ENCODE results near the gene CALCOCO1.
"Not testable (repeated sequence)": the region's sequence is repeated elsewhere in the genome, so short reads cannot be mapped to it uniquely, and the experiment has no call there.

The CALCOCO1 gene

DNA sequence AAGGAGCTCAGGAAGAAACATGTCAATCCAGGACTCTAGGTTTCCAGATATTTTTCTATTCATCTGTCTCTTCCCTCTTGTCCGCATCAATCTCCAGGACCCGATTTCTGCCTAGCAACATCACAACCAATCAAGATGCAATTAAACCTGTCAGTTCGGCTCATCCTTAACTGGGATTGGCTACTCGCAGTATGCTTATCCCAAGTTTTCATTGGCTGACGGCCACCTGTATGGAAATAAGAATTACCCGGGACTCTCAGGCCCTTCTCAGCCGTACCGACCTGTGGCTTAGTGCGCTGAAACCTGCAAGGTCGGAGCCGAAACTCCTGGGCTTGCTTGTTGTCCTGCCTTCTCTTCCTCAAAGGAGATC is 31.0 kb downstream of the CALCOCO1 start:
- peak; percentile 75 for DNase-seq

DNA sequence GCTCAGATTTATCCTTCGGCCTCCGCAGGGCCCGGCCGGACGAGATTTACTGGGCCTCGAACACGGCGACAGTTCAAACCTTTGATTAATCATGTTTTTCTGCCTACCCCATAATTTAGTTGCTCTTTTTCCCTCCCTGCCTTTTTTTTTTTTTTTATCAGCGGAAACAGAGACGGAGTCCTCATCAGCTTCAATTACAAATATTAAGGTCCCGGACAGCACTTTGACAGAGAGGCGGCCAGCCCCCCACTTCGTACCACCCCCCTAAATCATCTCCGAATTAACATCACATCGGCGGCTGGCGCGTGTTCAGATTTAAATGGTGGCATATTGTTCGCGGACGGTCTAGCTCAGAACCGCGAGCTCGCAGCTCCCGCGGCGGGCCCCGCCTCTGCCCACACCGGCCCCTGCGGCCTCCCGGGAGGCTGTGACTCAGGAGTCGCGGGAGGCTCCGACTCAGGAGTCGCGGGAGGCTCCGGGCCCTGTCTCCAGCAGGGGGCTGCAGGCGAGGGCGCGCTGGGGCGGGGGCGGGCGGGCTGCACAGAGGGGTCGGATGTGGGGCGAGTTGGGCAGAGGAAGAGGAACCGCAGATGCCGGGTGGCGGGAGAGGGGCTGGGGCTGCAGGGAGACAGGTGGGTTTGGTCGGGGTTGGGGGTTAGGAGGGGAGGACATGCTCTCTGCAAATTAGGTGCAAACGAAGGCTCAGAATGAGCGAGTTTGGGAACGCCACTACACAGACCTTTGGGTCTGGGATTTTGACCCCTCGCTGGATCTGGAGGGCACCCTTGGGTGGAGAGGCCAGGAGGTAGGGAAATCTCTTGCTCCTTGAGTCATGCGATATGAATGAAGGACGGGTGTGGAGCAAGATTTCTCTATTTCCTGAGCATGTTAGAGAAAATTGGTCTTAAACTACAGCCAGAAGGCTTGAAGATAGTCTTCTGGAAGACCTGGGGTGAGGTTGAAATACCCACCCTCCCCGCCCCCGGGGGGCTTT is 31.8 kb downstream of the CALCOCO1 start:
- peak; percentile 73 for DNase-seq

DNA sequence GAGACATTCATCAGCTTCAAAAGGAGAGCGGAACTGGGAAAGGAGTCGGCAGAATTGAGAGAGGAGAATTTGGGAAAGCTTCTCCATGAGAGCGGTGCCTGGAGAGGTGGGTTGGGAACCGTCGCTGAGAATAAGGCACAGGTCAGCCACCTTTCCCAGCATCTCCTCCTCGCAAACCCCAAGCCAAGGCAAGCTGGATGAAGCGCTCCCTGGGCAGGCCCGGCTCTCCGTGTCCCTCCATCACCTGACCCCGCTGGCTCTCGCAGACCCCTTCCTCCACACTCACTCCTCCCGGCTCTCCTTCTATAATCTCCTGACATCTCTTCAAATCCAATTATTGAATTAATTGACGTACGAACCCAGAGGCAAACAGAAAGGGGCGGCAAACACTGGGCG is 32.5 kb downstream of the CALCOCO1 start:
- no peak for DNase-seq

DNA sequence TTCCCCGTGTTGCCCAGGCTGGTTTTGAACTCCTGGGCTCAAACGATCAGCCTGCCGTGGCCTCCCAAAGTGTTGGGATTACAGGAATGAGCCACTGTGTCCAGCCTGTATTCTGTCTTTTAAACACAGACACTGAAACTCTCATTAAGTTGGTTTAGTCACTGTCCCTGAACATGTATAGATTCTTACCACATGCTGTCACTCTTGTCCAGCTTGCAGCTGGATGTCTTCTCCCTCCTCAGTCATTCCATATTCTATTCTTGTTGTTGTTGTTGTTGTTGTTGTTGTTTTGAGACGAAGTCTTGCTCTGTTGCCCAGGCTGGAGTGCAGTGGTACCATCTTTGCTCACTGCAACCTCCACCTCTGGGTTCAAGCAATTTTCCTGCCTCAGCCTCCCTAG is 39.1 kb downstream of the CALCOCO1 start:
- DNase-seq: no peak

DNA sequence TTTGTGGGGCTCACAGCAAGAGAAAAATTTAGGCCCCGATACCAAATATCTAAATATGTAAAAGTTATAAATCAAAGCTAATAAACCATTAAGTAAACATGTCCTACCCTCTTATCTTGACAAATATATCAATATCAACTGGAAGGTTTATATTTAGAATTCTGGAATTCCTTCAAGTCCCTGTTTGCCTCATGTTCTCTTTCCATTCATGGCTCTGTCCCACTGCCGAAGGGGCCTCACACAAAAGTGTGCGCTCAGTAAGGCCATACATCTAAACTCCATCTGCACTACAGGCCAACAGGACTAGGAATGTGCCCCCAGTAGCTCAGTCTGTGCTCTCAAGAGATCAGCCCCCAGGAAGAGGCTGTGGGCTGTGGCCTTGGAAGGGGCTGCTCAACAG is 40.8 kb downstream of the CALCOCO1 start:
- DNase-seq: no peak

DNA sequence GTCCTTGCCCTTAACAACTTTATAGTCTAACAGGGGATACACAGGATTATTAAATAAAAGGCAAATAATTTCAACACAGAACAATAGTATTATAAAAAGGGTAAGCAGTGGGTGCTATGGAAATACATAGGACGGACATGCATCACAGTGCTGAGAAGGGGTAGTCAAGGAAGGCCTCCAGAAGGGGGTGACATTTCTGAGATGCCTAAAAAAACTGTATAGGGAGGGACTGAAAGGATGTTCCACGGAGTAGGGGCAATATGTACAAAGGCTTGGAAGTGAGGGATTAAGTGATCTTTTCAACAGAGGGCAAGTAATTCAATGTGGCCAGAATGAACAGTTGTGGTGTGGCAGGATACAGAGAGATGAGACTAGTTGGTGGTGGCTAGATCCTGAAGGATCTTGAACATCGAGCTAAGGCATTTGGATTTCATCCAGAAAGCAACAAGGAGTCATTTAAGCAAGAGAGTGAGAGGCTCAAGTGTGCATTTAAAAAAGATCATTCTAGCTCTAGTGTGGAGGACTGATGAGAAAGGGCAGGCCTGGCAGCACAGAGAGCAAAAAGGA is 42.5 kb downstream of the CALCOCO1 start:
- no peak for DNase-seq

DNA sequence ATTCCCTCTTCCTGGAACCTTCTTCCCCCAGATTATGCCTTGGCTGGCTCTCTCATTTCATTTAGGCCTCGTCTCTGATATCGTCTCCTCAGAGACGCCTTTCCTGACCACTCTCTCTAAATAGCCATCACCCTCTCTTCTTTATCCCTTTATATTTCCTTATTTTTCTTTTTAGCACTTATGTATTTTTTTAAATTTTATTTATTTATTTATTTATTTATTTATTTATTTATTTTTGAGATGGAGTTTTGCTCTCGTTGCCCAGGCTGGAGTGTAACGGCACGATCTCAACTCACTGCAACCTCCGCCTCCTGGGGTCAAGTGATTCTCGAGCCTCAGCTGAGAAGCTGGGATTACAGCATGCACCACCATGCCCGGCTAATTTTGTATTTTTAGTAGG is 43.3 kb downstream of the CALCOCO1 start:
- DNase-seq: no peak

DNA sequence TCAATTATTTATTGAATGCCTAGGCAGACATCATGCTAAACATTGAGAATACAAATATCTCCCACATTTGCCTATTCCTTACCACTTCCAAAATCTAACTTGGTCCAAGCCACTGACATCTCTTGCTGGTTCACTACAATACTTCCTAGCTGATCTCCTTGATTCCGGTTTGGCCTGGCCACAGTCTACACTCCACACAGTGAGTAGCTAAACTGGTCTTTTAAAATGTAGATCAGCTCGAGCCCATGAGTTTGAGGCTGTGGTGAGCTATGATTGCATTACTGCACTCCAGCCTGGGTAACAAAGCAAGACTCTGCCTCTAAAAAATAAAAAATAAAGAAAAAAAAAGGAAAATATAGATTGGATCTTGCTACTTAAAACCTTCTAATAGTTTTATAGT is 43.8 kb downstream of the CALCOCO1 start:
- DNase-seq: no peak

DNA sequence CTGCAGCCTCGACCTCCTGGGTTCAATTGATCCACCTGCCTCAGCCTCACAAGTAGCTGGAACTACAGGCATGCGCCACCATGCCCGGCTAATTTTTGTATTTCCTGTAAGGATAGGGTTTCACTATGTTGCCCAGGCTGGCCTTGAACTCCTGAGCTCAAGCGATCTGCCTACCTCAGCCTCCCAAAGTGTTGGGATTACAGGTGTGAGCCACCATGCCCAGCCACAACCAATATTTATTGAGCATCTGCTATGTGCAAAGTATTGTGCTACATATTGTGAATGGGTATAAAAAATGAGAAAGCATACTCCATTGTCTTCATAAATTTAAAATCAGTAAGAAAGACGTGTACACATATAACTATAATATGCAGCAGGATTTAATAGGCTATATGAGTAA is 47.2 kb downstream of the CALCOCO1 start:
- DNase-seq: not testable (repeated sequence)

DNA sequence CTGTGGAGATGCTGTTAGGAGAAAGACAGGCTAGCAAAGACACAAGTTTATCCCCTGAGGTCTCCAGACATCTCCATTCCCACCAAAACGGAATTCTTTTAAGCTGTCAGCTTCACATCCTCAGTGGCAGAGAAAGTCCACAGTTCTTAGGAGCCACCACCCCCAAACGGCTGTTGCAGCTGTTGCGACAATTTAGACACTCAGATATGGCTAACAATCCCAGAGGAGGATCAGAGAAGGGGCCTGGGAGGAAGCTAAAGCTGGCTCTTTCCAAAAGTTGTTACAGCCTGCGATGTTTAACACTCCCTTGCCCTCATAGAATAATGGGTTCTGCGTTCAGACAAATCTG is 49.5 kb downstream of the CALCOCO1 start:
- no peak for DNase-seq

DNA sequence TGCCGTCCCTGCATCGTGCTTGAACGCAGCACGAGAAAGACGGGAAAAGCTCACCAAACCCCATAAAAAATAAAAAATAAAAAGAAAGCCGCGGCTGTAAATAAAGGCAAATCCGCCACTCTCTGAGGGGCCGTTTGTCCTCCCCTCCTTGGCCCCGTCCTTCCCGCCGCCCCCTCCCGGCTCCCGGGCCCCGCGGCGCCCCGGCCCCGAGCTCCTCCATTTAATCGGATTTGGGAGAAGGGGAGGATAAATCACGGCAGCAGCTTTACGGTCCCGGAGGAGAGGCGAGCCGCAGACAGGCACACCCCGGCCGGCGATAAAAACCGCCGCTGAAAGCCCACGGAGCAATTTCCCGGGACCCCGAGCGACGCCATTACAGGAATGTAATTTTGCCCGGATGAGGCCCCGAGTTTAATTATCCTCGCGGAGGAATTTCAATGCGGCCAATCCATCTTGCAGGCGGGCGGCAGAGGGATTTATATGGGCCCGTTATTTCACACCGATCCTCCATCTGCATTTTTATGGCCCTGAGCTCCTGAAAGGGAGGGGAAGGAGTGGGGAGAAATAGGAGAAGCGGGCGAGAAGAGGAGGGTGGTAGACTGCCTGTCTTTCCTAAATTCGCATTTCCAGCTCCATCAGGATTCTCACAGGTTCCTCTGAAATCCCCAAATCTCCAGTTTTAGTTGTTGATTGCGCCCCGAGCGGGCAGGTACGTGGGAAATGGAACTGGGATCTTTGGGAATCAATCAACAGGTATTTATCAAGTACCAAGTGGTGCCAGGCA is 50.0 kb downstream of the CALCOCO1 start:
- peak; percentile 70 for DNase-seq

DNA sequence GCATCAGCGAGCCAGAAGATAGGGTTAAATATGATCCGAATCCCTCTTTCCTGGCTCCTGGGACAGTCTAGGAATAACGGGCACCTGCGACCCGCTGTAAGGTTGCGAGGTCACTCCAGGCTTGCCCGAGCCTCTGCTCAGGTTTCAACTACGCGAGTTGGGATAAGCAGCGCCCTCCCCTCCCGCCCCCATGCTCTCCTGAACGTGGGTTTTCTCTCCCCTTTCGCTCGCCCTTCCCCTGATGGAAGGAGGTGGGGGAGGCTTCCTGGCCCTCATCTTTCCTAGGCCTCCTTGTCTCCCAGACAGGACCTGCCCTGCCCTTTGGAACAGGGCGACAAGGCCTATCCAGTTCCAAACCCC is 50.6 kb downstream of the CALCOCO1 start:
- peak; percentile 65 for DNase-seq

DNA sequence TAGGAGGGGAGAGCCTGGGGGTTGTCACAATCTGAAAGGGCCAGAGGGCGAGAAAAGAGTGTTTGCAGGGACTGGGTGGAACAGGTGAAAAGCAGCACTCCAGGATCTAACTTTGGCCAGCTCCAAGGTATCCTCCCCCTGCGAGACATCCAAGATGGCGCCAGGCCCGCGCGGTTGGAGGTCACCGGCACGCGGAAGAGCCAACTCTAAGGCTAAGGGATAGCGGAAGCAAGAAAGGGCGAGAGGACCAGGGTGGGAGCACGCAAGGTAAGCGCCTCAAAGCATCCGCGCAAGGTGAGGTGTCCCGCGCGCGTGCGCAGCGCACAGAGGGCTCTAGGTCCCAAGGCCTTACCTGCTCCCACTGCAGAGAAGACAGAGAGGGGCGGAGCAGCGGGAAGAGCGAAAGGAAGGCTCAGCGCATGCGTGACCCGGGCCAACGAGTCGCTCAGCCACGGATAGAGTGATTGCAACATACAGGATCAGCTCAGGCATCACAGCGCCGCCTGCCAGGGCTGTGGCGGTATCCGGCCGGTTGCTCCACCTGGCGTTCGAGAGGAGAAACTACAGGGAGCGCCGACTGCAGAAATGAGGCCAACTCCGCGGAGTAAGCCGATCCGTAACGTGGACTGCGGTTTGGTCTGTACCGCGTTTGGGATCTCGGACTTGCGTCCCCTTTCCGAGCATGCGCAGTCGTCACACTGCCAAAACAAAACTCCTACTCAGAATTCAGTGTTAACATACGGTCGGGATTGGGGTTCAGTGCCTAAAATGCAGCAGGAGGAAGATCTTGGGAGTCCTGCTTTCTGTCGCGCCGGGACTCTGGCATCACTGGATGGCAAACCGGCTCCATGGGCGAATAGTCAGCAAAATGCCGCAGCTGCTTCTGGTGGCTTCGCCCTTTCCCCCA is 51.3 kb downstream of the CALCOCO1 start, which contains the start of gene ATP5MC2:
TSS of gene ATP5MC2 (minus strand) at position 383 of the 907 bp plus-strand sequence. CDS start 3,469 bp downstream, outside the sequence.
- peak; percentile 99 for DNase-seq

DNA sequence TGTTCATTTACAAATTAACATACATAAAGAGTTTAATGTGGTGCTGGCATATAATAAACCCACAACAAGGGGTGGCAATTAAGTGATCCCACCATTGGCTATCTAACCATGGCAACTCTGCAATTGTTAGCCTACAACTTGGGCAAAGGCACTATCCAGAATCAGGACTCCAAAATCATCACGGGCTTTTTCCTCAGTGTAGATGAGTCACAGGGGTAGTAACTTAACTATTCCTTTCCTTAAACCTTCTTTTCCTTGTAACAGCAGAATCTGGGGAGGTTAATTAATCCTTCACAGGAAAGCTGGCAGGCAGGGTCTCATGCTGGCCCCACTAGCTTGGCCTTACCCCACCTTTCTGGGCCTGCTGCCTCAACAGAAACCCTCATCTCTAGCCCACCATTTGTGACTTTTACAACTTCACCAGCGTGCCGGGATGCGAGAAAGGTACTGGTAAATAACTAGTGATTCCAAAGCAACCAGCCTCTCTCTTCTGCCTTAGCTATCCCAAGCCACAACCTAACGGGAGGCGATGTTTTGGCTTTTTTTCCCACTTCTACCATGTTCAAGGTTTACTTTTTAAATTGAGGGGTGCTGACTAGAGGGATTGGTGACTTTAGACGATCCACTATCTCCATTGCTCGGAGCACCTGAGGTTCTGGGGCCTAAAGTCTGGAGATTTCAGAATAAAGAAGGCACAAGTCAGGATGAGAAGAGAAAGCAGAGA is 52.1 kb downstream of the CALCOCO1 start:
- no peak for DNase-seq

DNA sequence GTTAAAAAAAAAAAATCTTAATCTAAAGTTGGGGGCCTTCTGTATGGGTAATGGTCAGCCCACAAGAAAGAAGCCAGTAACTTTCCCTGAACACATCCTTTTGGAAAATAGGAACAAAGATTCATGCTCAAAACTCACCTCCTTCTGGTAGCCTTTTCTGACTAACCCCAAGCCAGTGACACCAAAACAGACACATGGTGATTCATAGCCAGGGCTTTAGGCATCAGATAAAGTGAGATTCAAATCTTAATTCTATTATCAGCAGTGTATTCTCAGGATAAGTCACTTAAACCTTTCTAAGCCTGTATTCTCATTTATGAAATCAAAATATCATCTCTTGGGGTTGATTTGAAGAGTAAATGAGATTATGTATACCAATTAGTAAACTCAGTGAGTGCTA is 56.3 kb downstream of the CALCOCO1 start:
- no peak for DNase-seq

DNA sequence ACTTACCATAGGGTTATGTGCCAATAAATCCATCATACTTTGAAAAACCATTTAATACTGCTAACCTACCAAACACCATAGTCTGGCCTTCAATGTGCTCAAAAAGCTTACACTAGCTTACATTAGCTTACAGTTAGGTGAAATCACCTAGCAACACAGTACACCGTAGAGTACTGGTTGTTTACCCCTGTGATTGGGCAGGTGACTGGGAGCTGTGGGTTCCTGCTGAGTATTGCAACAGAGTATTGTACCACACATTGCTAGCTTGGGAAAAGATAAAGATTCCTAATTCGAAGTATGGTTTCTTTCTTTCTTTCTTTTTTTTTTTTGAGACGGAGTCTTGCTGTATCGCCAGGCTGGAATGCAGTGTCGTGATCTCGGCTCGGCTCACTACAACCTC is 56.9 kb downstream of the CALCOCO1 start:
- no peak for DNase-seq

DNA sequence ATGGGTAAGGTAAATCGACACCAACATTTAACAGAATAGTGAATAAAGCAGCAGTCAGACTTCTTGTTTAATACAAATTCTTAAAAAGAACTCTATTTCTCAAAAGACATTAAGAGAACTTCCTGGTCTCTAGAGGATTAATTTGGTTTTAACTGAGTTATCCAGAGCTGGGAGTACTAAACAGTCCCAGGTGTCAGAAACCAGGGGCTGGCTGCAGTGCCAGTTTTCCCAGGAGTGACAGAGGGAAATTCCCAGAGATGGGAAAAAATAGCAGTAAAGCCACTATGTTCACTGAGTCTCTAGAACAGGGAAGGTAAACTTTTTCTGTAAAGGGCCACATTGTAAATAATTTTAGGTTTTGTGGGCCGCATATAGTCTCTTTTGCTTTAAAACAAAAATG is 60.2 kb downstream of the CALCOCO1 start:
- DNase-seq: no peak

DNA sequence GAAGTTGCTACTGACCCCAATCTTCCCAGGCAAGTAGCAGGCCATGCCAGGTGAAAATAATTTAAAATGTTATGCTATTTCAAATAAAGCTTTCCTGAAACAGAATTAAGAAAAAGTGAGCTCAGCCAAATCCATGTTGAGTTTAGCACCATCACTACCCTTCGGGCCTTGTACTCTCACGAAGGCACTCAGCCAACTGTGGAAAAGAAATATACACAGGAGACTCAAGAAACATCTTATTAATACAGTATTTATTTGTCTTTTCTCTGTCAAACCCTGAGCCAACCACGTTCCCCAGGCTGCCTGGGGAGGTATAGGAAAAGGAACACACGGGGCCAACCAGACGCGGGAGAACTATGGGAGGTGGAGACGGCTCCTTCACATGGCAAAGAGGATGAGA is 62.3 kb downstream of the CALCOCO1 start:
- no peak for DNase-seq

DNA sequence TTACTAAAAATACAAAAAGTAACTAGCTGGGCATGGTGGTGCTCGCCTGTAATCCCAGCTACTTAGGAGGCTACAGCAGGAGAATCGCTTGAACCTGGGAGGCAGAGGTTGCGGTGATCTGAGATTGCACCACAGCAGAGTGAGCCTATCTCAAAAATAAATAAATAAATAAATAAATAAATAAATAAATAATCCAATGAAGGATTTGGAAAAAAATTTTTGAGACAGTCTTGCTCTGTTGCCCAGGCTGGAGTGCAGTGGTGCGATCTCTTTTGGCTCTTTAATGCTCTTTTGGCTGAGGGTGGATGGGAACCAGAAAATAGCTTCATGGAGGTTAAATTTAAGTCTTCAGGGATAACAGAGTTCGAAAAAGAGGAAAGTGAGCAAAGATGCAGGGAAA is 63.1 kb downstream of the CALCOCO1 start:
- DNase-seq: no peak

DNA sequence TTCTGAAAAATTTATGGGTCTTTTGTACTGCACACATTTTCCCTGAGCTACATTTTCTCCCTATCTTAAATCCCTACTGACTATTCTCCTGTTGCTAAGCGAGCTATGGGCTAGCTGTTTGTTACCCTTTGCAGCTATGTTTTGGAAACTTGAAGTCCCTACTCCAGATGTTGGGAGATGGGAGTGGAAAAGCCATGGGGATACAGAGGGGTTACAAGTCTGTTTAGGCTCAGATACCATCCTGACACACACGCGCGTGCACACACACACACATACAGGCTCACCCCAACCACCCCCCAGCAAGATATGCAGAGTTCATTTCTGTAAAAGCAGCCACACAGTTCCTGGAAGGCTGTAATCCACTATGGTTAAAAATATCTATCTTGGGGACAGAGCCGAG is 67.2 kb downstream of the CALCOCO1 start:
- no peak for DNase-seq

DNA sequence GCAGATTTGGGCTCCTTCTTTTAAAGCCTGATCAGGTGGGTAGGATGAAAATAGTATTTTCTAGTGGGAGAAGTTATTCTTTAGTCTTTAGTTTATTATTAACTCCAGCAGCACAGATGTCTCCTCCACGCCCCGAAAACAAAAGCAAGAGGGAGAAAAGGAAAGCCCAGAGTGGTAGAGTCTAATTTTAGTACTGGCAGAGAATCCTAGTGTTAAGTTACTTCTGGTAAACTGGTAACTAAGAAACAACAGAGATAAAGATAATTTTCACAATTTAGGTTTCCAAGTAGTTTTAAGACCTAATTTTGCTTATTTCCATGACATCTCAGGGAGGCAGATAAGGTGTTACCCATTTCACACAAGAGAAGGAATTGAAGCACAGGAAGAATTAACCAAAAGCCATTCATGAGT is 67.7 kb downstream of the CALCOCO1 start:
- DNase-seq: no peak

DNA sequence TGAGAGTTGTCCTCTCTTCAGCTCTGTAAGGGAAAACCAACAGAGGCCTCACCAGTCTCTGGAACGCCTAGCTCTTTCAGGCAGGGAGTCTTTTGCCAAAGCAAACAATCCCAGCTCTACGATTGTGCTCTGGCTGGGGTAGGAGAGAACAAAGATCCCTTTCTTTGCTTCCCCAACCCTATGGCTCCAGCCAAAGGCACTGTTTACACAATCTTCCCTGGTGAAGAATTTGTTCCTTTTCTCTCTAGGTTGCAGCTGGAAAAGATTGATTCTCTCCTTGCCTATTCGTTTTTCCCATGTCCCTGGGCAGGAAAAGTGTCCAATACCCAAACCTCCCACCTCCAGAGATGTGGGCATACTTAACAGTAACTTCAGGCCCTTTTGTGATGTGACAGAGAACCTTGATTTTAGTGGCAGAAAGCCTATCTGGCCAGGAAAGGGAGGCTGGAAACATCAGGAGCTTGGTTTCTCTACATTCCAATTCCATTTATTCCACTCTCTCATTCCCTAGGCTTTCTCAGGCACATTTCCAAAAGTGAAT is 68.2 kb downstream of the CALCOCO1 start:
- DNase-seq: peak; percentile 57

Measured in fibroblast of skin of right biceps (primary cell).